ENCODE results near the gene BICC1.

GRCh38 chr10:58517081-58517480 is 4.4 kb downstream of the BICC1 start:
- TF ChIP-seq CTCF (IDR thresholded peaks at IDR 0.05; ENCODE audit: low read depth, low read length) (no peak), MYC (IDR thresholded peaks at IDR 0.05; ENCODE audit: low read depth, low read length) (no peak), POLR2A (IDR thresholded peaks at IDR 0.05; ENCODE audit: extremely low read depth, insufficient read length) (no peak)
